H1 (cell line): ENCODE measurements around the gene URB2.

ENCODE experiments used
- ATF2 ChIP-seq: IDR thresholded peaks from 2 replicates; pipeline ENCODE4 v1.6.1; 2012; ENCODE audit warnings: low read length, inconsistent platforms
- FOSL1 ChIP-seq: IDR thresholded peaks from 2 replicates; pipeline ENCODE4 v1.6.1; 2011; ENCODE audit warnings: mild to moderate bottlenecking, low read depth, low read length, moderate library complexity; ENCODE audit not compliant: insufficient read depth
- POLR2AphosphoS5 ChIP-seq: IDR thresholded peaks from 2 replicates; pipeline ENCODE4 v1.6.1; 2011; ENCODE audit warnings: low read depth, low read length

- TF ChIP-seq FOSL1 (no peak), POLR2AphosphoS5 (no peak), ATF2 (no peak)
These were observed 22.4 kb downstream of the URB2 start for GRCh38 chr1:229648406-229648805.
